Neuronal stem cell (in vitro differentiated cells): Measurements from ENCODE around the gene ARHGAP23.

Experiments
- DNase-seq: peaks from one replicate; pipeline ENCODE4 v3.0.0-alpha.2; 2013; ENCODE audit warnings: low spot score
- H2AFZ ChIP-seq: one replicate; pipeline ENCODE4 v1.6.1; 2013; ENCODE audit warnings: mild to moderate bottlenecking, low read length, inconsistent platforms
- H2AK5ac ChIP-seq: 2 replicates; pipeline ENCODE4 v1.6.1; 2013; ENCODE audit warnings: low read depth, mild to moderate bottlenecking, inconsistent platforms, low read length, moderate library complexity, mixed read lengths
- H2BK120ac ChIP-seq: 2 replicates; pipeline ENCODE4 v1.6.1; 2013; ENCODE audit warnings: low read depth, mild to moderate bottlenecking, inconsistent platforms, low read length, moderate library complexity, mixed read lengths
- H2BK12ac ChIP-seq: one replicate; pipeline ENCODE4 v1.6.1; 2013; ENCODE audit warnings: low read length, inconsistent platforms
- H2BK15ac ChIP-seq: 2 replicates; pipeline ENCODE4 v1.6.1; 2013; ENCODE audit warnings: mild to moderate bottlenecking, low read length, inconsistent platforms, mixed read lengths
- H2BK5ac ChIP-seq: one replicate; pipeline ENCODE4 v1.6.1; 2013; ENCODE audit warnings: inconsistent platforms, mild to moderate bottlenecking, low read length, moderate library complexity
- H3K14ac ChIP-seq: one replicate; pipeline ENCODE4 v1.6.1; 2013; ENCODE audit warnings: low read length, inconsistent platforms
- H3K18ac ChIP-seq: 2 replicates; pipeline ENCODE4 v1.6.1; 2013; ENCODE audit warnings: low read length, inconsistent platforms
- H3K23ac ChIP-seq: 2 replicates; pipeline ENCODE4 v1.6.1; 2013; ENCODE audit warnings: low read depth, mild to moderate bottlenecking, mixed read lengths, low read length, inconsistent platforms; ENCODE audit not compliant: poor library complexity
- H3K27ac ChIP-seq: replicated peaks from 3 replicates; pipeline ENCODE4 v1.5.1; 2013; ENCODE audit warnings: low read length, inconsistent platforms
- H3K27me3 ChIP-seq, 3 experiments: 2 replicates each; pipeline ENCODE4 v1.6.1; 2013; ENCODE audit warnings: low read length in 3 of 3, mild to moderate bottlenecking in 2 of 3, inconsistent platforms in 1 of 3, low read depth in 1 of 3, mixed read lengths in 1 of 3, moderate library complexity in 1 of 3; ENCODE audit not compliant: control insufficient read depth in 3 of 3, insufficient read depth in 3 of 3
- H3K36me3 ChIP-seq, 2 donors: replicated peaks in 1 of 2; 2 replicates each; pipeline ENCODE4 v1.6.1; 2013; ENCODE audit warnings: low read length in 2 of 2; ENCODE audit not compliant: control insufficient read depth in 2 of 2, insufficient read depth in 2 of 2
- H3K4ac ChIP-seq: 2 replicates; pipeline ENCODE4 v1.6.1; 2013; ENCODE audit warnings: inconsistent platforms, mild to moderate bottlenecking, low read length, moderate library complexity
- H3K4me1 ChIP-seq, 2 donors: 1 replicate in 1 of 2; 2 replicates in 1 of 2; pipeline ENCODE4 v1.6.1; 2013; ENCODE audit warnings: low read length in 2 of 2, low read depth in 1 of 2; ENCODE audit not compliant: control insufficient read depth in 2 of 2, insufficient read depth in 1 of 2
- H3K4me2 ChIP-seq: one replicate; pipeline ENCODE4 v1.6.1; 2013; ENCODE audit warnings: mild to moderate bottlenecking, low read length, inconsistent platforms; ENCODE audit not compliant: insufficient read depth, poor library complexity, severe bottlenecking
- H3K4me3 ChIP-seq, 2 donors: 2 replicates each; pipeline ENCODE4 v1.5.1; 2013; ENCODE audit warnings: low read length in 2 of 2, mild to moderate bottlenecking in 2 of 2, inconsistent platforms in 1 of 2, moderate library complexity in 1 of 2
- H3K79me1 ChIP-seq: one replicate; pipeline ENCODE4 v1.6.1; 2013; ENCODE audit warnings: low read depth, mild to moderate bottlenecking, inconsistent platforms, low read length, moderate library complexity
- H3K9ac ChIP-seq: one replicate; pipeline ENCODE4 v1.6.1; 2013; ENCODE audit warnings: mild to moderate bottlenecking, low read depth, low read length, inconsistent platforms; ENCODE audit not compliant: poor library complexity
- H3K9me3 ChIP-seq, 2 donors: replicated peaks in 1 of 2; 2 replicates each; pipeline versions ENCODE3 to v1.6.1; 2013; ENCODE audit warnings: low read length in 2 of 2, mild to moderate bottlenecking in 2 of 2, inconsistent platforms in 1 of 2, low read depth in 1 of 2, mixed read lengths in 1 of 2, moderate library complexity in 1 of 2; ENCODE audit not compliant: control insufficient read depth in 2 of 2, insufficient read depth in 1 of 2
- H4K8ac ChIP-seq: one replicate; pipeline ENCODE4 v1.6.1; 2013; ENCODE audit warnings: low read depth, mild to moderate bottlenecking, inconsistent platforms, low read length, moderate library complexity
- H4K91ac ChIP-seq: one replicate; pipeline ENCODE4 v1.6.1; 2013; ENCODE audit warnings: low read length, low read depth, mild to moderate bottlenecking, inconsistent platforms; ENCODE audit not compliant: poor library complexity
- WGBS, 2 donors: extraction: QIAGEN DNeasy Blood & Tissue Kit; methylation state at CpG; one replicate each; pipeline ENCODE4 v1.1.7; 2013; ENCODE audit warnings: missing lambda C conversion rate in 2 of 2, mixed read lengths in 1 of 2; ENCODE audit not compliant: insufficient read length in 2 of 2, insufficient replicate concordance in 1 of 2; ENCODE audit errors: extremely low coverage in 2 of 2; 5-methylcytosine and 5-hydroxymethylcytosine counted together

The ARHGAP23 gene

GRCh38 chr17:38425031-38425430 lies 3.2 kb upstream of the ARHGAP23 start:
- H3K27ac ChIP-seq: no peak overlapping the region
- H3K18ac ChIP-seq: peak overlapping the region; percentile 21
- peaks cover 0 to 34% (median 0%) of the 10 kb centered on the region in 3 experiments for H3K27me3 ChIP-seq
- H4K8ac ChIP-seq: no peak overlapping the region
- H3K14ac ChIP-seq: no peak overlapping the region
- H2AK5ac ChIP-seq: peak overlapping the region; percentile 15
- H4K91ac ChIP-seq: no peak overlapping the region
- H3K9ac ChIP-seq: no peak overlapping the region
- H3K23ac ChIP-seq: no peak overlapping the region
- H3K4me3 ChIP-seq: no peak overlapping the region
- peak overlapping the region; percentile 42 for H2BK12ac ChIP-seq
- H3K79me1 ChIP-seq: no peaks in the 10 kb centered on the region
- H2BK120ac ChIP-seq: no peak overlapping the region
- no peak overlapping the region for H3K4me2 ChIP-seq
- H3K4me1 ChIP-seq: peaks cover 29 to 46% of the 10 kb centered on the region in 2 donors
- WGBS, 2 donors: no CpG with 5 or more reads among the region's 13 CpGs
- H2BK5ac ChIP-seq: no peak overlapping the region
- no peaks in the 10 kb centered on the region for H3K9me3 ChIP-seq
- DNase-seq: no peak
- peak overlapping the region; percentile 54 for H2AFZ ChIP-seq
- peak overlapping the region; percentile 50 for H2BK15ac ChIP-seq
- no peak overlapping the region for H3K4ac ChIP-seq
- no peaks in the 10 kb centered on the region for H3K36me3 ChIP-seq

DNA sequence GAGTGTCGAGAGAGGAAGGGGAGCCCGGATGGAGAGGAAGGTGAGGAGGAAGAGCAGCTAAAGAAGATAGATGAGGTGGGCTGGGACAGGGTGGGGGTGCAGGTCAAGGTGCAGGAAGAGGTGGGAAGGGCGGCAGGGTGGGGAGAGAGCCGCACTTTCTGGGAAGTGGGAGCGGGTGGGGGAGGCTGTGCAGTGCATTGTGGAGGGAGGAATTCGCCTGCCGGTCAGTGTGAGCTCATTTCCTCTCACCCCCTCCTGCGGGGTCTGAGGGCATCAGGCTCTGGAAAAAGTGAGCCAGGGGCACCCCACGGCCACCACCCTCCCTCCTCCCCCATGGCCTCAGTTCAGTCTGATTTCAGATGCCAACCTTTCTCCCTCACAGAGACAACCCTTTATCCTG lies 2.5 kb upstream of the ARHGAP23 start:
- Histone ChIP-seq H4K8ac (no peak overlapping the region), H2BK5ac (no peak overlapping the region), H3K18ac (peak overlapping the region; percentile 58), H3K79me1 (no peaks in the 10 kb centered on the region), H3K4me3 (no peak overlapping the region), H3K27me3 (peaks cover 0 to 27% (median 0%) of the 10 kb centered on the region in 3 experiments), H2BK120ac (no peak overlapping the region), H3K27ac (no peak overlapping the region), H3K36me3 (no peaks in the 10 kb centered on the region), H3K23ac (peak overlapping the region; percentile 31), H2AFZ (peak overlapping the region; percentile 54), H2AK5ac (peak overlapping the region; percentile 90), H3K9ac (no peak overlapping the region), H3K4me1 (peaks cover 27 to 42% of the 10 kb centered on the region in 2 donors), H2BK12ac (no peak overlapping the region), H3K4ac (no peak overlapping the region), H2BK15ac (peak overlapping the region; percentile 50), H4K91ac (no peak overlapping the region), H3K9me3 (no peaks in the 10 kb centered on the region), H3K4me2 (no peak overlapping the region), H3K14ac (peak overlapping the region; percentile 64)
- no CpG with 5 or more reads among the region's 9 CpGs for WGBS, 2 donors
- no peak for DNase-seq

GRCh38 chr17:38426441-38426840 lies 1.8 kb upstream of the ARHGAP23 start:
- H4K91ac ChIP-seq: no peak overlapping the region
- H3K4me3 ChIP-seq: no peak overlapping the region
- no peak overlapping the region for H2BK120ac ChIP-seq
- no peak overlapping the region for H3K4me2 ChIP-seq
- no peak overlapping the region for H2BK12ac ChIP-seq
- no peaks in the 10 kb centered on the region for H3K79me1 ChIP-seq
- no peak overlapping the region for H2AFZ ChIP-seq
- H2AK5ac ChIP-seq: no peak overlapping the region
- peaks cover 0 to 20% (median 0%) of the 10 kb centered on the region in 3 experiments for H3K27me3 ChIP-seq
- peaks cover 22 to 36% of the 10 kb centered on the region in 2 donors for H3K4me1 ChIP-seq
- no peak for DNase-seq
- no peak overlapping the region for H4K8ac ChIP-seq
- no peak overlapping the region for H3K4ac ChIP-seq
- H3K36me3 ChIP-seq: no peaks in the 10 kb centered on the region
- H2BK15ac ChIP-seq: no peak overlapping the region
- no peak overlapping the region for H3K9ac ChIP-seq
- no peak overlapping the region for H2BK5ac ChIP-seq
- no peaks in the 10 kb centered on the region for H3K9me3 ChIP-seq
- no peak overlapping the region for H3K27ac ChIP-seq
- no peak overlapping the region for H3K23ac ChIP-seq
- H3K14ac ChIP-seq: no peak overlapping the region
- H3K18ac ChIP-seq: no peak overlapping the region

DNA sequence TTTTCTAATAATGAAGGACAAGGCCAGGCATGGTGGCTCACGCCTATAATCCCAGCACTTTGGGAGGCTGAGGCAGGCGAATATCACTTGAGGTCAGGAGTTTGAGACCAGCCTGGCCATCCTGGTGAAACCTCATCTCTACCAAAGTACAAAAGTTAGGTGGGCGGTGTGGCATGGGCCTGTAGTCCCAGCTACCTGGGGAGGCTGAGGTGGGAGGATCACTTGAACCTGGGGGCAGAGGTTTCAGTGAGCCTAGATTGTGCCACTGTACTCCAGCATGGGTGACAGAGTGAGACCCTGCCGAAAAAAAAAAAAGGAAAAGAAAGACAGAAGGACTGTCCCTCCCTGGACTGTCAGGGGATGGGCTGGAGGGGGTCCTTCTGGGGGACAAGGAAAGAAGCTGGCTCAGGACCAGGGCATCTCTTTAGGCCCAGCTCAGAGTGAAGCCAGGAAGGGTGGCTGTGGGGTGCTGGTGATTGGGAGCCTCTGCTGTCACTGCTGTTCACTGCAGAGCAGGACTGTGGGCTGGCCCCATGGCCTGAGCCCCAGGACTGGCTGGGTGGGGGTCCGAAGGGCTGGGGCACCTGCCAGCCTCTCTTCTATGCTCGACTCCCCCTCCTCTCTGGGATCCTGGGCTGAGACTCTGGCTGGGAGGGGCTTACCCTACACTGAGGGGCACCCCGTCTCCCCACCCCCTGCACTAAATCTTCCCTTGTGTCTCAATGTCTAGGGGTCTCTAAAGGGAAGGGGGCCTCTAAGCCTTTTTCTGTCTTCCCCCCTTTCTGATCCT lies 909 bp upstream of the ARHGAP23 start:
- no CpG with 5 or more reads among the region's 7 CpGs for WGBS, 2 donors
- H3K9ac ChIP-seq: peak overlapping the region; percentile 70
- peak overlapping the region; percentile 50 to 76 for H3K4me3 ChIP-seq
- H2BK12ac ChIP-seq: peak overlapping the region; percentile 63
- H3K27ac ChIP-seq: no peak overlapping the region
- peak overlapping the region; percentile 0 for H2BK15ac ChIP-seq
- no peak overlapping the region for H4K8ac ChIP-seq
- H2AFZ ChIP-seq: peak overlapping the region; percentile 88
- peak overlapping the region; percentile 91 for H2AK5ac ChIP-seq
- H3K14ac ChIP-seq: no peak overlapping the region
- H3K4me2 ChIP-seq: peak overlapping the region; percentile 99
- peak overlapping the region; percentile 85 for H3K18ac ChIP-seq
- H3K36me3 ChIP-seq: no peaks in the 10 kb centered on the region
- no peak for DNase-seq
- no peaks in the 10 kb centered on the region for H3K9me3 ChIP-seq
- H2BK120ac ChIP-seq: no peak overlapping the region
- H3K23ac ChIP-seq: no peak overlapping the region
- H3K4me1 ChIP-seq: peaks cover 14 to 33% of the 10 kb centered on the region in 2 donors
- H2BK5ac ChIP-seq: peak overlapping the region; percentile 49
- H3K79me1 ChIP-seq: no peaks in the 10 kb centered on the region
- H4K91ac ChIP-seq: no peak overlapping the region
- peak overlapping the region; percentile 53 for H3K4ac ChIP-seq
- peaks cover 0 to 11% (median 0%) of the 10 kb centered on the region in 3 experiments for H3K27me3 ChIP-seq
